ENCODE results near the gene ALS2CL. TPM values are rescaled to one million over a fixed set of nuclear protein-coding genes. Genes with fewer than 3 reads are reported as not detected.

The ALS2CL gene
- total RNA-seq, 1 experiment from 2014 or later = 39.6 TPM

GRCh38 chr3:46709721-46710120 lies 16.2 kb upstream of the ALS2CL start:
- intact Hi-C loops (cut with micrococcal nuclease; ENCODE audit: unreplicated experiment) = loop anchor here (5.0 kb wide), 1 partner anchor 663 kb away; no protein-coding TSS in a partner anchor
- no peak overlapping the region for H3K4me3 Mint-ChIP-seq (ENCODE audit: low read depth, unreplicated experiment)
- peaks cover 17% of the 10 kb centered on the region for H3K4me1 Mint-ChIP-seq (ENCODE audit: low read depth, unreplicated experiment)
- no peaks in the 10 kb centered on the region for H3K9me3 Mint-ChIP-seq (ENCODE audit: low read depth, unreplicated experiment)
- BruUV-seq (replicated peaks) = no TSS peak
- DNase-seq = no peak
- CTCF ChIA-PET = no interaction called here
- H3K36me3 Mint-ChIP-seq (ENCODE audit: insufficient read depth, unreplicated experiment) = peaks cover 5% of the 10 kb centered on the region
- TF ChIP-seq CTCF (IDR thresholded peaks at IDR 0.05; ENCODE audit: unreplicated experiment) = no peak
- H3K27me3 Mint-ChIP-seq (ENCODE audit: unreplicated experiment) = no peaks in the 10 kb centered on the region
- no peak overlapping the region for H3K27ac Mint-ChIP-seq (ENCODE audit: unreplicated experiment)

GRCh38 chr3:46709157-46709654 lies 15.7 kb upstream of the ALS2CL start:
- intact Hi-C loops (cut with micrococcal nuclease; ENCODE audit: unreplicated experiment) = loop anchor here (5.0 kb wide), 1 partner anchor 663 kb away; no protein-coding TSS in a partner anchor
- BruUV-seq (replicated peaks) = no TSS peak
- Mint-ChIP-seq H3K27ac (ENCODE audit: unreplicated experiment) (no peak overlapping the region), H3K4me1 (ENCODE audit: low read depth, unreplicated experiment) (peaks cover 17% of the 10 kb centered on the region), H3K4me3 (ENCODE audit: low read depth, unreplicated experiment) (no peak overlapping the region), H3K36me3 (ENCODE audit: insufficient read depth, unreplicated experiment) (peaks cover 5% of the 10 kb centered on the region), H3K9me3 (ENCODE audit: low read depth, unreplicated experiment) (no peaks in the 10 kb centered on the region), H3K27me3 (ENCODE audit: unreplicated experiment) (no peaks in the 10 kb centered on the region)
- TF ChIP-seq CTCF (IDR thresholded peaks at IDR 0.05; ENCODE audit: unreplicated experiment) = no peak
- CTCF ChIA-PET = no interaction called here
- DNase-seq = no peak

- Mint-ChIP-seq H3K27ac (ENCODE audit: unreplicated experiment) (no peak overlapping the region), H3K4me3 (ENCODE audit: low read depth, unreplicated experiment) (no peak overlapping the region), H3K36me3 (ENCODE audit: insufficient read depth, unreplicated experiment) (peaks cover 5% of the 10 kb centered on the region), H3K4me1 (ENCODE audit: low read depth, unreplicated experiment) (peaks cover 17% of the 10 kb centered on the region), H3K27me3 (ENCODE audit: unreplicated experiment) (no peaks in the 10 kb centered on the region), H3K9me3 (ENCODE audit: low read depth, unreplicated experiment) (no peaks in the 10 kb centered on the region)
- CTCF ChIA-PET = no interaction called here
- BruUV-seq (replicated peaks) = no TSS peak
- intact Hi-C loops (cut with micrococcal nuclease; ENCODE audit: unreplicated experiment) = loop anchor here (5.0 kb wide), 1 partner anchor 664 kb away; no protein-coding TSS in a partner anchor
- TF ChIP-seq CTCF (IDR thresholded peaks at IDR 0.05; ENCODE audit: unreplicated experiment) = no peak
- DNase-seq = no peak
Observed at GRCh38 chr3:46708401-46709156, 15.1 kb upstream of the ALS2CL start.

- no peak overlapping the region for H3K27ac Mint-ChIP-seq (ENCODE audit: unreplicated experiment)
- peaks cover 5% of the 10 kb centered on the region for H3K36me3 Mint-ChIP-seq (ENCODE audit: insufficient read depth, unreplicated experiment)
- no peak for DNase-seq
- intact Hi-C loops (cut with micrococcal nuclease; ENCODE audit: unreplicated experiment) = loop anchor here (5.0 kb wide), 1 partner anchor 665 kb away; no protein-coding TSS in a partner anchor
- H3K9me3 Mint-ChIP-seq (ENCODE audit: low read depth, unreplicated experiment) = no peaks in the 10 kb centered on the region
- no TSS peak for BruUV-seq (replicated peaks)
- CTCF ChIA-PET = no interaction called here
- peaks cover 1% of the 10 kb centered on the region for H3K27me3 Mint-ChIP-seq (ENCODE audit: unreplicated experiment)
- no peak for TF ChIP-seq CTCF (IDR thresholded peaks at IDR 0.05; ENCODE audit: unreplicated experiment)
- H3K4me3 Mint-ChIP-seq (ENCODE audit: low read depth, unreplicated experiment) = no peak overlapping the region
- peaks cover 17% of the 10 kb centered on the region for H3K4me1 Mint-ChIP-seq (ENCODE audit: low read depth, unreplicated experiment)
Observed at GRCh38 chr3:46707601-46708011, 14.1 kb upstream of the ALS2CL start.

All from Calu3 (cell line).